DOHH2 (cell line): ENCODE data around the gene TAX1BP3.

Experiments used
- CTCF ChIP-seq: fragments of 200-600 bp; sonication (generic); IDR thresholded peaks from one replicate; pipeline ENCODE4 v1.5.1; 2014; ENCODE audit warnings: antibody characterized with exemption, mild to moderate bottlenecking, low read depth, low read length; ENCODE audit not compliant: poor library complexity, severe bottlenecking
- EZH2phosphoT487 ChIP-seq: fragments of 200-600 bp; sonication (generic); IDR thresholded peaks from 2 replicates; pipeline ENCODE4 v1.6.1; 2017; ENCODE audit warnings: borderline replicate concordance, mild to moderate bottlenecking, antibody characterized with exemption, low read length, moderate library complexity, mixed read lengths

- no peak for TF ChIP-seq CTCF
- no peak for TF ChIP-seq EZH2phosphoT487
Observed at GRCh38 chr17:3678095-3678820, 9.9 kb upstream of the TAX1BP3 start.
